ENCODE measurements around the gene SPCS2. TPM values are rescaled to one million over a fixed set of nuclear protein-coding genes. Genes with fewer than 3 reads are reported as not detected.

Gene SPCS2
- polyA plus RNA-seq, 2 of the 4 experiments (the other 2 are of a cell fraction), result 233 to 391 TPM

DNA sequence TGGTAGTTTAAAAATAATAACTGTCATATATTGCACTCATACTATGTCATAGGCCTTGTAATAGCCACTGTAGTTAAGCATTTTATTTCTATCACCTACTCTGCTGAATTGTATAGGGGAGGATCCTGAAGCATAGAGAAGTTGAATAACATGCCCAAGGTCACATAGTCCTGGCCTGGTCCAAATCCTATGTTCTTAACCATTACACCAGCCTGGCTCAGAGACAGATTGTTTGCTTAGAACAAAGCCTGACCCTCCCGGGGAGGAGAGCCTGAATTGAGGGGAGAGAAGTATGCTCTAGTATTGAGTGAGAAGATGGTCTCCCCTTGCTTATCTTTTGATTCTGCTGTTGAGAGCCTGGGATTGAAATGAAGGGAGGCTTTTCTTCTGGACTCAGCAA, 41.9 kb downstream of the SPCS2 start:
- DNase-seq (ENCODE audit: low read depth in 1 of 2, low spot score in 1 of 2) (no peak), ATAC-seq (no peak), FAIRE-seq (no peak)
- peaks cover 12% of the 10 kb centered on the region; the same call in 2 of the 3 replicates for H3K4me1 ChIP-seq
- no peak overlapping the region for H3K27ac ChIP-seq
- H3K4me3 ChIP-seq, result no peak overlapping the region
- no peaks in the 10 kb centered on the region for H3K9me3 ChIP-seq
- TF ChIP-seq SREBF2 (IDR thresholded peaks at IDR 0.05), result no peak
- no peak for TF ChIP-seq RAD21 (conservative IDR thresholded peaks at IDR 0.05 in 1 of 2, IDR thresholded peaks at IDR 0.05 in 1 of 2)
- TF ChIP-seq ZC3H11A (IDR thresholded peaks at IDR 0.05), result no peak
- TF ChIP-seq, protein P1, sequence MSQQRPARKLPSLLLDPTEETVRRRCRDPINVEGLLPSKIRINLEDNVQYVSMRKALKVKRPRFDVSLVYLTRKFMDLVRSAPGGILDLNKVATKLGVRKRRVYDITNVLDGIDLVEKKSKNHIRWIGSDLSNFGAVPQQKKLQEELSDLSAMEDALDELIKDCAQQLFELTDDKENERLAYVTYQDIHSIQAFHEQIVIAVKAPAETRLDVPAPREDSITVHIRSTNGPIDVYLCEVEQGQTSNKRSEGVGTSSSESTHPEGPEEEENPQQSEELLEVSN (IDR thresholded peaks at IDR 0.05; ENCODE audit: borderline replicate concordance, low read depth), result no peak
- no peak for TF ChIP-seq TFCP2L1 (CRISPR knock-in tag; IDR thresholded peaks at IDR 0.05)
- TF ChIP-seq RCOR1 (IDR thresholded peaks at IDR 0.05; ENCODE audit: low read depth, low read length), result no peak
- TF ChIP-seq RARB (CRISPR knock-in tag; IDR thresholded peaks at IDR 0.05), result no peak
- H3K4me2 ChIP-seq, result no peak overlapping the region
- WGBS (ENCODE audit: missing lambda C conversion rate), result 26% methylated on average over 1 of the region's 1 CpG
- ChIA-PET CTCF (no interaction called here), POLR2A (no interaction called here)

DNA sequence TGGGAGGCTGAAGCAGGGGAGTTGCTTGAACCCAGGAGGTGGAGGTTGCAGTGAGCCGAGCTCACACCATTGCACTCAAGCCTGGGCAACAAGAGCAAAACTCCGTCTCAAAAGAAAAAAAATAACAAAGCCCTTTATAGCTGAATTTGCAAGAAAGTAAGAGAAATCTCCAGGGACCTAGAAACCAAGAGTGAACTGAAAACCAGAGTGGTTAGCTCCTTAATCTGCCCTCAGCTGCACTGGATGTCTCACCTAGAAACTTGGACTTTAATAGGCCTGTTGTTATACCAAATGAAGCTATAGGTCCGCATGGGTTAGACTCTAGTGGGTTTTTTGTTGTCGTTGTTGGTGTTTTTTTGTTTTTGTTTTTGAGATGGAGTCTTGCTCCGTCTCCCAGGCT, 43.8 kb downstream of the SPCS2 start:
- ATAC-seq, result no peak
- H3K4me3 ChIP-seq, result no peak overlapping the region
- ChIA-PET CTCF (interaction anchor here (0.6 to 1.7 kb wide), 4 partner anchors 9 to 256 kb away, joined by 3 to 6 read pairs (median 4); no protein-coding TSS in a partner anchor), POLR2A (interaction anchor here (0.6 kb wide), 1 partner anchor 9 kb away, joined by 4 read pairs; no protein-coding TSS in a partner anchor)
- no peak overlapping the region for H3K4me2 ChIP-seq
- FAIRE-seq, result no peak
- TF ChIP-seq, protein P2, sequence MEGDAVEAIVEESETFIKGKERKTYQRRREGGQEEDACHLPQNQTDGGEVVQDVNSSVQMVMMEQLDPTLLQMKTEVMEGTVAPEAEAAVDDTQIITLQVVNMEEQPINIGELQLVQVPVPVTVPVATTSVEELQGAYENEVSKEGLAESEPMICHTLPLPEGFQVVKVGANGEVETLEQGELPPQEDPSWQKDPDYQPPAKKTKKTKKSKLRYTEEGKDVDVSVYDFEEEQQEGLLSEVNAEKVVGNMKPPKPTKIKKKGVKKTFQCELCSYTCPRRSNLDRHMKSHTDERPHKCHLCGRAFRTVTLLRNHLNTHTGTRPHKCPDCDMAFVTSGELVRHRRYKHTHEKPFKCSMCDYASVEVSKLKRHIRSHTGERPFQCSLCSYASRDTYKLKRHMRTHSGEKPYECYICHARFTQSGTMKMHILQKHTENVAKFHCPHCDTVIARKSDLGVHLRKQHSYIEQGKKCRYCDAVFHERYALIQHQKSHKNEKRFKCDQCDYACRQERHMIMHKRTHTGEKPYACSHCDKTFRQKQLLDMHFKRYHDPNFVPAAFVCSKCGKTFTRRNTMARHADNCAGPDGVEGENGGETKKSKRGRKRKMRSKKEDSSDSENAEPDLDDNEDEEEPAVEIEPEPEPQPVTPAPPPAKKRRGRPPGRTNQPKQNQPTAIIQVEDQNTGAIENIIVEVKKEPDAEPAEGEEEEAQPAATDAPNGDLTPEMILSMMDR (IDR thresholded peaks at IDR 0.05), result no peak
- TF ChIP-seq HOXB13 (CRISPR knock-in tag; IDR thresholded peaks at IDR 0.05; ENCODE audit: low read depth), result no peak
- TF ChIP-seq MAFK (IDR thresholded peaks at IDR 0.05; ENCODE audit: partially characterized antibody), result no peak
- no peak overlapping the region for H3K27ac ChIP-seq
- 92% methylated on average over 5 of the region's 5 CpGs for WGBS (ENCODE audit: missing lambda C conversion rate)
- H3K9me3 ChIP-seq, result no peaks in the 10 kb centered on the region
- H3K4me1 ChIP-seq, result peaks cover 12% of the 10 kb centered on the region; the same call in 2 of the 3 replicates
- no peak for DNase-seq (ENCODE audit: low read depth in 1 of 2, low spot score in 1 of 2)

DNA sequence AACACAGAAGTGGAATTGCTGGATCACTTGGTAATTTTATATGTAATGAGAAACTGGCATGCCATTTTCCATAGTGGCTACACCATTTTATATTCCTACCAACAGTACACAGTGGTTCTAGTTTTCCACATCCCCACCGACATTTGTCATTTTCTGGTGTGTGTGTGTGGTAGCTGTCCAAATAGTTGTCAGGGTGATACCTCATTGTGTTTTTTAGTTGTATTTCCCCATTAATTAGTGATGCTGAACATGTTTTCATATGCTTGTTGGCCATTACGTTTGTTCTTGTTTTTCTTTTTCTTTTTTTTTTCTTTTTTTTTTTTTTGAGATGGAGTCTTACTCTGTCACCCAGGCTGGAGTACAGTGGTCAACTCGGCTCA, 51.9 kb downstream of the SPCS2 start:
- H3K9me3 ChIP-seq, result no peaks in the 10 kb centered on the region
- 84% methylated on average over 3 of the region's 3 CpGs for WGBS (ENCODE audit: missing lambda C conversion rate)

DNA sequence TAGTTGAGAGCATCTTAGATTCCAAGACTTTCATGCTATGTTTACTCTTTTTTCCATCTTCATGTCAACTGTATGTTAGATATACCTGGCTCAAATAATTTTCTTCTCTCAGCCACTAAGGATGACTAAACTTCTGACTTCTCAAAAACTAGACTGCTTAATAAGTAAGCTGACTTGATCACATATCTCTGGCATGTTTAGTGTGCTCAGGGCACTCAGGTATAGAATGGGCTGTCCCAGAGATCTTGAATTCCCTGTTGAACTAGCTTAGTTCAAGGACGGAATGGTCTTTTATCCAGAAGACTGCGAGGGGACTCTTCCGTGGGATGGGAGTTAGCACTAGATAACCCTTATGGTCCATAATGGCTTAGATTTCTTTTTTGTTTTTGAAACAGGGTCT, 52.6 kb downstream of the SPCS2 start:
- FAIRE-seq (no peak), ATAC-seq (no peak), DNase-seq (ENCODE audit: low read depth in 1 of 2, low spot score in 1 of 2) (no peak)
- no peaks in the 10 kb centered on the region for H3K4me1 ChIP-seq
- H3K9me3 ChIP-seq, result no peaks in the 10 kb centered on the region
- no peak overlapping the region for H3K4me2 ChIP-seq
- CTCF ChIA-PET, result interaction anchor here (0.8 to 3.4 kb wide), 7 partner anchors 9 to 247 kb away, joined by 3 to 26 read pairs (median 4); no protein-coding TSS in a partner anchor
- POLR2A ChIA-PET, result interaction anchor here (0.7 kb wide), 1 partner anchor 9 kb away, joined by 4 read pairs; no protein-coding TSS in a partner anchor
- H3K27ac ChIP-seq, result no peak overlapping the region
- TF ChIP-seq HOXB13 (CRISPR knock-in tag; IDR thresholded peaks at IDR 0.05; ENCODE audit: low read depth), result no peak
- no peak for TF ChIP-seq ZSCAN20 (CRISPR knock-in tag; IDR thresholded peaks at IDR 0.05)
- TF ChIP-seq HOXB5 (CRISPR knock-in tag; IDR thresholded peaks at IDR 0.05), result no peak
- TF ChIP-seq HOXA7 (CRISPR knock-in tag; IDR thresholded peaks at IDR 0.05), result no peak
- TF ChIP-seq EHF (CRISPR knock-in tag; IDR thresholded peaks at IDR 0.05), result no peak
- TF ChIP-seq NR3C1 (IDR thresholded peaks at IDR 0.05), result no peak
- TF ChIP-seq, protein P3, sequence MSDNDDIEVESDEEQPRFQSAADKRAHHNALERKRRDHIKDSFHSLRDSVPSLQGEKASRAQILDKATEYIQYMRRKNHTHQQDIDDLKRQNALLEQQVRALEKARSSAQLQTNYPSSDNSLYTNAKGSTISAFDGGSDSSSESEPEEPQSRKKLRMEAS (IDR thresholded peaks at IDR 0.05), result no peak
- no peak for TF ChIP-seq RAD21 (conservative IDR thresholded peaks at IDR 0.05 in 1 of 2, IDR thresholded peaks at IDR 0.05 in 1 of 2)
- TF ChIP-seq, protein P4, sequence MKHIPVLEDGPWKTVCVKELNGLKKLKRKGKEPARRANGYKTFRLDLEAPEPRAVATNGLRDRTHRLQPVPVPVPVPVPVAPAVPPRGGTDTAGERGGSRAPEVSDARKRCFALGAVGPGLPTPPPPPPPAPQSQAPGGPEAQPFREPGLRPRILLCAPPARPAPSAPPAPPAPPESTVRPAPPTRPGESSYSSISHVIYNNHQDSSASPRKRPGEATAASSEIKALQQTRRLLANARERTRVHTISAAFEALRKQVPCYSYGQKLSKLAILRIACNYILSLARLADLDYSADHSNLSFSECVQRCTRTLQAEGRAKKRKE (CRISPR knock-in tag; IDR thresholded peaks at IDR 0.05; ENCODE audit: low read depth), result no peak
- TF ChIP-seq RARB (CRISPR knock-in tag; IDR thresholded peaks at IDR 0.05), result no peak
- TF ChIP-seq CHD2 (IDR thresholded peaks at IDR 0.05; ENCODE audit: low read length, partially characterized antibody), result no peak
- TF ChIP-seq JUNB (IDR thresholded peaks at IDR 0.05), result no peak
- no peak for TF ChIP-seq PHF8 (IDR thresholded peaks at IDR 0.05; ENCODE audit: borderline replicate concordance, low read depth)
- TF ChIP-seq NFE2L2 (conservative IDR thresholded peaks at IDR 0.05; ENCODE audit: low read length), result no peak
- TF ChIP-seq CBX8 (IDR thresholded peaks at IDR 0.05), result no peak
- WGBS (ENCODE audit: missing lambda C conversion rate), result 93% methylated on average over 3 of the region's 3 CpGs
- H3K4me3 ChIP-seq, result no peak overlapping the region

More for the DNA sequence above, 51.9 kb downstream of the SPCS2 start:
- Histone ChIP-seq H3K4me3 (no peak overlapping the region), H3K27ac (no peak overlapping the region), H3K4me1 (no peaks in the 10 kb centered on the region), H3K4me2 (no peak overlapping the region)
- FAIRE-seq (no peak), DNase-seq (ENCODE audit: low read depth in 1 of 2, low spot score in 1 of 2) (no peak), ATAC-seq (no peak)
- ChIA-PET CTCF (interaction anchor here (1.1 to 3.4 kb wide), 5 partner anchors 17 to 247 kb away, joined by 3 to 26 read pairs (median 4); no protein-coding TSS in a partner anchor), POLR2A (interaction anchor here (0.7 kb wide), 1 partner anchor 8 kb away, joined by 4 read pairs; no protein-coding TSS in a partner anchor)
- TF ChIP-seq, protein P3 (IDR thresholded peaks at IDR 0.05), result no peak
- TF ChIP-seq RCOR1 (IDR thresholded peaks at IDR 0.05; ENCODE audit: low read depth, low read length), result no peak
- TF ChIP-seq, protein P5, sequence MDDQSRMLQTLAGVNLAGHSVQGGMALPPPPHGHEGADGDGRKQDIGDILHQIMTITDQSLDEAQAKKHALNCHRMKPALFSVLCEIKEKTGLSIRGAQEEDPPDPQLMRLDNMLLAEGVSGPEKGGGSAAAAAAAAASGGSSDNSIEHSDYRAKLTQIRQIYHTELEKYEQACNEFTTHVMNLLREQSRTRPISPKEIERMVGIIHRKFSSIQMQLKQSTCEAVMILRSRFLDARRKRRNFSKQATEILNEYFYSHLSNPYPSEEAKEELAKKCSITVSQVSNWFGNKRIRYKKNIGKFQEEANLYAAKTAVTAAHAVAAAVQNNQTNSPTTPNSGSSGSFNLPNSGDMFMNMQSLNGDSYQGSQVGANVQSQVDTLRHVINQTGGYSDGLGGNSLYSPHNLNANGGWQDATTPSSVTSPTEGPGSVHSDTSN (IDR thresholded peaks at IDR 0.05), result no peak
